ENCODE measurements around the gene MAGI1. TPM values are rescaled to one million over a fixed set of nuclear protein-coding genes. Genes with fewer than 3 reads are reported as not detected.

Gene MAGI1
- total RNA-seq, 1 experiment from 2014 or later = 58.2 TPM

GRCh38 chr3:65597952-65598413 is 440.7 kb downstream of the MAGI1 start (continued):
- TF ChIP-seq ZNF671 (CRISPR knock-in tag; IDR thresholded peaks at IDR 0.05) = no peak
- TF ChIP-seq MYBL2 (CRISPR knock-in tag; IDR thresholded peaks at IDR 0.05) = peak; percentile 48
- 0 out of 2 replicates have a peak, but pooled peaks have one; percentile 39 for TF ChIP-seq FOXK1 (CRISPR knock-in tag; IDR thresholded peaks at IDR 0.05)
- peak; percentile 36; the same call in 1 of the 2 replicates for TF ChIP-seq ETV6 (CRISPR knock-in tag; IDR thresholded peaks at IDR 0.05)

GRCh38 chr3:65597226-65597951 is 441.3 kb downstream of the MAGI1 start:
- POLR2A ChIA-PET = interaction anchor here (0.6 to 1.7 kb wide), 9 partner anchors 10 to 197 kb away, joined by 3 to 7 read pairs (median 4); no protein-coding TSS in a partner anchor
- ATAC-seq = peak; percentile 75
- CTCF ChIA-PET = interaction anchor here (0.6 to 3.5 kb wide), 7 partner anchors 10 to 153 kb away, joined by 3 to 13 read pairs (median 4); no protein-coding TSS in a partner anchor
- H3K4me1 Mint-ChIP-seq = peaks cover 58% of the 10 kb centered on the region
- DNase-seq (ENCODE audit: low spot score) = peak; percentile 82
- no peaks in the 10 kb centered on the region for H3K9me3 Mint-ChIP-seq
- H3K36me3 Mint-ChIP-seq = no peaks in the 10 kb centered on the region
- peak overlapping the region; percentile 85 for H3K4me3 Mint-ChIP-seq
- H3K27ac Mint-ChIP-seq = peak overlapping the region; percentile 96
- H3K27me3 Mint-ChIP-seq (ENCODE audit: low read depth) = peaks cover 3% of the 10 kb centered on the region; the same call in 1 of the 2 replicates
- TF ChIP-seq ATF1 (CRISPR knock-in tag; IDR thresholded peaks at IDR 0.05) (no peak), IRF1 (CRISPR knock-in tag; IDR thresholded peaks at IDR 0.05) (no peak), CREM (CRISPR knock-in tag; IDR thresholded peaks at IDR 0.05) (no peak), USF2 (CRISPR knock-in tag; IDR thresholded peaks at IDR 0.05) (no peak), FOXP1 (CRISPR knock-in tag; IDR thresholded peaks at IDR 0.05; ENCODE audit: borderline replicate concordance) (no peak), TEAD4 (CRISPR knock-in tag; IDR thresholded peaks at IDR 0.05) (no peak), MXD4 (CRISPR knock-in tag; IDR thresholded peaks at IDR 0.05; ENCODE audit: borderline replicate concordance) (no peak), E2F4 (CRISPR knock-in tag; IDR thresholded peaks at IDR 0.05; ENCODE audit: borderline replicate concordance, low read depth) (no peak), SOX15 (CRISPR knock-in tag; IDR thresholded peaks at IDR 0.05) (no peak), CDX4 (CRISPR knock-in tag; IDR thresholded peaks at IDR 0.05; ENCODE audit: borderline replicate concordance) (no peak), ZNF512 (CRISPR knock-in tag; IDR thresholded peaks at IDR 0.05; ENCODE audit: borderline replicate concordance) (no peak), EMX1 (CRISPR knock-in tag; IDR thresholded peaks at IDR 0.05) (no peak), AFF4 (CRISPR knock-in tag; IDR thresholded peaks at IDR 0.05; ENCODE audit: borderline replicate concordance) (no peak), ZNF138 (CRISPR knock-in tag; conservative IDR thresholded peaks at IDR 0.05) (no peak), CTCF (IDR thresholded peaks at IDR 0.05) (no peak), PRRX2 (CRISPR knock-in tag; IDR thresholded peaks at IDR 0.05) (no peak), ZNF396 (CRISPR knock-in tag; IDR thresholded peaks at IDR 0.05; ENCODE audit: borderline replicate concordance) (no peak), SP1 (CRISPR knock-in tag; conservative IDR thresholded peaks at IDR 0.05) (no peak)

Measured in WTC11 (cell line).